ENCODE measurements around the gene GRIFIN.

GRCh38 chr7:2482725-2483451, 6.7 kb upstream of the GRIFIN start:
- TF ChIP-seq, protein P1, sequence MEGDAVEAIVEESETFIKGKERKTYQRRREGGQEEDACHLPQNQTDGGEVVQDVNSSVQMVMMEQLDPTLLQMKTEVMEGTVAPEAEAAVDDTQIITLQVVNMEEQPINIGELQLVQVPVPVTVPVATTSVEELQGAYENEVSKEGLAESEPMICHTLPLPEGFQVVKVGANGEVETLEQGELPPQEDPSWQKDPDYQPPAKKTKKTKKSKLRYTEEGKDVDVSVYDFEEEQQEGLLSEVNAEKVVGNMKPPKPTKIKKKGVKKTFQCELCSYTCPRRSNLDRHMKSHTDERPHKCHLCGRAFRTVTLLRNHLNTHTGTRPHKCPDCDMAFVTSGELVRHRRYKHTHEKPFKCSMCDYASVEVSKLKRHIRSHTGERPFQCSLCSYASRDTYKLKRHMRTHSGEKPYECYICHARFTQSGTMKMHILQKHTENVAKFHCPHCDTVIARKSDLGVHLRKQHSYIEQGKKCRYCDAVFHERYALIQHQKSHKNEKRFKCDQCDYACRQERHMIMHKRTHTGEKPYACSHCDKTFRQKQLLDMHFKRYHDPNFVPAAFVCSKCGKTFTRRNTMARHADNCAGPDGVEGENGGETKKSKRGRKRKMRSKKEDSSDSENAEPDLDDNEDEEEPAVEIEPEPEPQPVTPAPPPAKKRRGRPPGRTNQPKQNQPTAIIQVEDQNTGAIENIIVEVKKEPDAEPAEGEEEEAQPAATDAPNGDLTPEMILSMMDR (IDR thresholded peaks at IDR 0.05): no peak
- no peak for TF ChIP-seq POLR2A (IDR thresholded peaks at IDR 0.05)
- no peak for TF ChIP-seq EP300 (IDR thresholded peaks at IDR 0.05)

Data from sigmoid colon (tissue), 4 donors.